DMS 273 treated with DMSO at 0.1 percent for 48 hours (cell line): ENCODE data around the gene GCM1.

ENCODE experiments used
- DNase-seq: peaks from one replicate; lab custom pipeline; 2025; lab: John Stamatoyannopoulos, UW

The GCM1 gene

GRCh38 chr6:53107091-53107490 is 41.5 kb downstream of the GCM1 start:
- no peak for DNase-seq

DNA sequence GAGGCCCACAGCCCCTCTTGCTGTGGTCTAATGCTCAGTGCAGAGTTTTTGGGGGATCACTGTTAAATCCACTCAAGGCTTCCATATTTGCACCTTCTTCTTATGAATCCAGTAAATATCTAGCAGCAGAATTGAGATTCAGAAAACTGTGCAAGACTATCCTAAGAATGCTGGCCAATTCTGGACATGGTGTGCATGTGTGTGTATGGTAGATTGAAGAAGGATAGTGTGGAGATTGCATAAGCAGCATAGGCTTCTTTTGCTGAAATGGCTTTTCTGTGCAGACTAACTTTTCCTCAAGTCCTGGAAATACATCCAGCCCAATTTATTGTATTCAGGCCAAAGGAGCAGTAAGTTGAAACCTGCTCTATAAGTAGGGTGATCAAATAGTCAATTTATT is 43.7 kb downstream of the GCM1 start:
- DNase-seq, result no peak

GRCh38 chr6:53103993-53104675 is 44.5 kb downstream of the GCM1 start:
- DNase-seq, result no peak

GRCh38 chr6:53101006-53101405 is 47.6 kb downstream of the GCM1 start:
- no peak for DNase-seq

GRCh38 chr6:53100561-53100960 is 48.1 kb downstream of the GCM1 start:
- no peak for DNase-seq

DNA sequence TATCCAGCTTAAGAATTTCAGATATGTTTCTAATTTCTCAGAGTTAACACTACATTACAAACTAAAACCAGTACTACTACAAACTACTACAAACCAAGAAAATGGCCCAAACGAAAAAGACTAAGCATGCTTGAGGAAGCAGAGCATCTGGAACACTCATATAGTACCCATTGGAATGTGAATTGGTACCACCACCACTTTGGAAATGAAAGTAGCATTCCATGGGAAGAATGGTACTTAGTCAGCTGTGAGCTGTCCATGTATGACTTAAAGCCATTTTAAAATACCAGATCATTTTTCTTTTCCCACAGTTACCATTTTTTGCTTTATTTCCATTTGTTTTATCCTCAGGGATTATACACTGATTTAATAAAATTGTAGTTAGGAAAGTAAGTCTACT is 52.9 kb downstream of the GCM1 start:
- DNase-seq, result no peak

GRCh38 chr6:53095270-53095669 is 53.4 kb downstream of the GCM1 start:
- DNase-seq, result no peak

- no peak for DNase-seq
Observed at GRCh38 chr6:53090576-53090975, 58.1 kb downstream of the GCM1 start.

- no peak for DNase-seq
Observed at GRCh38 chr6:53089948-53090347, 58.7 kb downstream of the GCM1 start.

- no peak for DNase-seq
Observed at GRCh38 chr6:53086302-53086701, 62.3 kb downstream of the GCM1 start.

GRCh38 chr6:53080813-53081212 is 67.8 kb downstream of the GCM1 start:
- no peak for DNase-seq
